B cell (primary cell): ENCODE measurements around the gene FAR2.

Experiments
- CTCF ChIP-seq: fragments of 200-600 bp; IDR thresholded peaks from one replicate; pipeline ENCODE4 v1.8.0; 2022; ENCODE audit warnings: antibody characterized with exemption, mild to moderate bottlenecking
- EZH2 ChIP-seq: IDR thresholded peaks from 2 replicates; pipeline ENCODE4 v1.6.1; 2012; ENCODE audit warnings: borderline replicate concordance, low read depth, mild to moderate bottlenecking, moderate library complexity, low read length; ENCODE audit not compliant: insufficient read depth, poor library complexity, severe bottlenecking

GRCh38 chr12:29200586-29200985 is 51.5 kb downstream of the FAR2 start:
- TF ChIP-seq CTCF (no peak), EZH2 (no peak)
